Measurements from ENCODE around the gene RIC3.
A peak's percentile ranks its signal among the peaks of the same experiment; 100 is the strongest.

The RIC3 gene

DNA sequence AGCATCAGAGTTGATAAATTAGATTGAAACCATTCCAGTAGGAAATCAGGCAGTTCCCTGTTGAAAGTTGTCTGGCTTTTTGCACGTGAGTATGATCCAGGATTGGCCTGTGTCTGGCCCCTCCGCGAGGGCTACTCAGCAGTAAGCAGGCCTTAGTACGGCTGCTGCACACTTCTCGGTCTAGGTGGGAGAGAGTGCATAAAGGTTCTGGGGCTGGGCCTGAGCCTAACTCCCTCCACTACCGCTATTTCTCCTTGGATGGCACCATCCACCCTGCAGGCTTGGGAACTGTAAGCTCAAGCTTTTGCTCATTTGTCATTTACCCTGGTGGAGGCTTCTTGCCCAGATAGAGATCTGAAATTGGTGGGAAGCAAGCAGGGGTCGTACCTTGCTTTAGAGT, 65.9 kb downstream of the RIC3 start:
- DNase-seq (ENCODE audit: low read depth in 2 of 2): no peak

DNA sequence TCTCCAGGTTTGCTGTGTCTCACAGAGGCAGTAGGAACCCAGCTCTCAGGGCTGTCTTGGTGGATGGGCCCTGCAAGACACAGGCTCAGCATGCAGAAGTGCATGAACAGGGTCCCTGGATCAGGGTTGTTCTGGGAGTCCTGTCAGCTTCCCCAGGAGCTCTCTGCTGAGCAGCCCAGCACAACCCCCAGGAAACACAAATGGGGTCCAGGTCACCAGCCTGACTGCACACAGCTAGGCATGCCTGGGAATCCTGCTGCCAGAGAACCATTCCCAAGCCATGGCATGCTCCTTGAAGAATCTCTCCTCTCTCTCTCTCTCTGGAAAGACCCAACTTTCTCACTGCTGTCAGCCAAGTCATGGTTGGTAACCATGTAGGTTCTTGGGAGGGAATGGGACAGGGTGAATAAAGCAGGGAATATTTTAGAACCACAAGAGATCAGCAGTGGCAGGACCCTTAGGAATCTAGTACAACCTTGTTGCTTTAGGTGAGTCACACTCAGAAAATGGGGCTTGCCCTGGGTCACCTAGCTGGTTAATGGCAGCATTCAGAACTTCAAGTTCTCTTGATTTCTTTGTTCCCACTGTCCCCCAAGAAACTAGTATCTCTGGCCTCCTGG, 66.4 kb downstream of the RIC3 start:
- no peak for DNase-seq (ENCODE audit: low read depth in 2 of 2)

DNA sequence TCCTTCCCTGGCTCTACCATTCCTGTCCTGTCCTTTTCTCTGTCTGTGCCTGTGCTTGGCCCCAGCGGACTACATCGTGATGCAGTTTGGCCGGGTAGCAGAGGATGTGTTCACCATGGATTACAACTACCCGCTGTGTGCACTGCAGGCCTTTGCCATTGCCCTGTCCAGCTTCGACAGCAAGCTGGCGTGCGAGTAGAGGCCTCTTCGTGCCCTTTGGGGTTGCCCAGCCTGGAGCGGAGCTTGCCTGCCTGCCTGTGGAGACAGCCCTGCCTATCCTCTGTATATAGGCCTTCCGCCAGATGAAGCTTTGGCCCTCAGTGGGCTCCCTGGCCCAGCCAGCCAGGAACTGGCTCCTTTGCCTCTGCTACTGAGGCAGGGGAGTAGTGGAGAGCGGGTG, 67.4 kb downstream of the RIC3 start:
- DNase-seq (ENCODE audit: low read depth in 2 of 2): no peak

DNA sequence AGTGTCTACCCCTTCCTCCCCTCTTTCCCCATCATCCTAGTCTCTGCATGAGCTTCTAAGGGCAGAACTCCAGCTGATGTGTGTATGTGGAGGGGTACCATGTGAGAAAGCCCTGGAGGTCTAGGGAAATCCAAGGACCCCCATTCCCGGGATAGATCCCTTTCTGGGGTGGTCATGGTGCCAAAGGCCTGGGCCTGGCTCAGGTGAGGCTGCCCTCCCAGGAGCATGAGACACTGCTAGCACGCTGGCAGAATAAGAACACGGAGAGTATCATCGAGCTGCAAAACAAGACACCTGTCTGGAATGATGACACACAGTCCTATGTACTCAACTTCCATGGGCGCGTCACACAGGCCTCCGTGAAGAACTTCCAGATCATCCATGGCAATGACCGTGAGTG, 68.2 kb downstream of the RIC3 start:
- DNase-seq (ENCODE audit: low read depth in 2 of 2): no peak

DNA sequence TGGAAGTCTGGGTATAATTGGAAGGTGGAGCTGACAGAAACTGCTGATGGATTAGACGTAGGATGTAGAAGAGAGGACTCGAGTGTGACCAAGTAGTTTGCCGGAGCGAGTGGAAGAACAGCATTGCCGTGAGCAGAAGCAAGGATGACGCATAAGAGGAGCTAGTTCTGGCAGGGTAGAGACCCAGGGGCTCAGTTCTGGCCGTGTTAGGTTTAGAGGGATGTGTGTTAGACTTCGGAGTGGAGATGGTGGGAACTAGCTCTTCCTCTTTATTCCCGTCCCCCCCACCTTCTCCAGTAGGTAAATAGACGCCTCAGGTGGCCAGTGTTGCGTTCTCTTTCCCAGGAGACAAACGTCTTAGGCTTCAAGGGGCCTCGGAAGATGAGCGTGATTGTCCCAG, 68.7 kb downstream of the RIC3 start:
- DNase-seq (ENCODE audit: low read depth in 2 of 2): no peak

DNA sequence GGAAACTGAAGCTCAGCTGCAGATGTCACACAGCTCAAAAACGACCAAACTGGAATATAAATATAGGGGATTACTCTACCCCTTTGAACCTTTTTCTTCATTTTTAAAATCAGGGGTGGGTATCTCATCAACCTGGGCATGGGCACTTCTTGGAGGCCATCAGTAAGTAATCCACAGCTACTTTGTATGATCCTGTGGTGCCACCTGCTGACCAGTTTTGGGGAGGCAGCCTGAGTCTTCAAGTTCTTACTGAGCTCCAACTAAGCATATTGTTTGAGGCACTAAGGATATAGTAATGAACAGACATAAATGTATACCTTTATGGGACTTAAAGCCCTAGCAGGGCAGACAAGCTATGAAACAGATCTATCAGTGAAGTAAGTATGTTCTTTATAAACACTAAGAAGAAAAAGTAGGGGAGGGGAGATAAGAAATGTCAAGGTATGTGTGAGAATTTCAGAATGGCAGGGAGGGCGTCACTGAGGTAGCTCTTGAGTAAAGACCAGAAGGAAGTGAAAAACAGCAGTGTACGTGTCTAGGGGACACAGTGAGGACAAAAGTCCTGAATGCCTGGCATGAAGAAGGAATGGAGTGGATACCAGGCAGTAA, 69.4 kb downstream of the RIC3 start:
- peak in 1 of 2 donors; percentile 35 for DNase-seq (ENCODE audit: low read depth in 2 of 2)

DNA sequence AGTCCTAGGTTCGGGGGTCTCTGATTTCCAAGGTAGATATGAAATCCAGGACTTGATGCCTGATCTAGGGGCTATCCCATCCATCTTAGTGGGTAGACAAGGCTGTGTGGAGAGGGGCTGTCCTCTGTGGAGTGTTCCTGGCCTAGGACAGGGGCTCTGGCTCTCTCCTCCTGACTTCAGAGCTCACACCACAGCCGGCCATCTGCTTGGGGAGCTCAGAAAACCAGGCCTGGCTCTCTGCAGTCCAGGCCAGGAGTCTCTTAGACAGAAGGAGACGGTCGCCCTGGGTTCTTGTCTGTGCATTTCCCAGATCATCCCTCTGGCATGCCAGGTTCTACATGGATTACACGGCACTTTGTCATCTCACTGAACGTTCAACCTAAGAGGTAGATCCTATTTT, 69.9 kb downstream of the RIC3 start:
- DNase-seq (ENCODE audit: low read depth in 2 of 2): no peak

DNA sequence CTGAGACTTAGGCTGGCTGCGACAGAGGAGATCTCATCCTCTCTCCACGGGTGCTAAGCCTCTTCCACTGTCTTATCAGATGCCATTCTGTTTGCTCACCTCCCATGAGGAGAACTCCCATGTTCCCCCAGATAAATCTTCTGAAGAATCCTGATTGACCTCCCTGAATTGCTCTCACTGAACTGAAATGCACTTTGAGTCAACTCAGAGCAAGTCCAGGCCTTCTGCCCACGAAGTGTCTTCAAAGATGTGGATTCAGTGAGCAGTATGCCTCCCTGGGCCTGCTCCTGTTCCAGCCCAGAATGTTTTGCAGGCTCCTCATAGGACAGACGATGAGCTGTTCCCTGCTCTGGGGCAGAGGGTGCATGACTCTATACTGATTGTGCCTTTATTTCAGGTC, 70.5 kb downstream of the RIC3 start:
- no peak for DNase-seq (ENCODE audit: low read depth in 2 of 2)

DNA sequence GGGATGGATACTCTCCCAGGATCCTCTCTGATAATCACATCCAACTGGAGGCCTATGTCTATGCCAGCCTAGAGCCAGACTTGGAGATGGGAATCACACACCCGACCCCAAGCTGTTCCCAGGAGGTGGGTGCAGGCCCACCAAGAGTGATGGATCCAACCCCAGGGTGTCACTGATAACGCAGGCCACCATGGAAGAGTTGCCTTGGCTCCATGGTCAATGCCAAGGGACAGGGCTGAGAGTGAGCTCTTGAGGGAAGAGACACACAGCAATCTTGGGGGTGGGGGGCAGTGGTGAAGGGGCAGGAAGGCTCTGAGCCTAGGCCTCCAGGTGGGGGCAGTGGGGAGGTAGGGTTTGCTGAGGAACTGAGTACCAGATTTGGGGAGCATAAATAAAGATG, 70.9 kb downstream of the RIC3 start:
- DNase-seq (ENCODE audit: low read depth in 2 of 2): no peak

DNA sequence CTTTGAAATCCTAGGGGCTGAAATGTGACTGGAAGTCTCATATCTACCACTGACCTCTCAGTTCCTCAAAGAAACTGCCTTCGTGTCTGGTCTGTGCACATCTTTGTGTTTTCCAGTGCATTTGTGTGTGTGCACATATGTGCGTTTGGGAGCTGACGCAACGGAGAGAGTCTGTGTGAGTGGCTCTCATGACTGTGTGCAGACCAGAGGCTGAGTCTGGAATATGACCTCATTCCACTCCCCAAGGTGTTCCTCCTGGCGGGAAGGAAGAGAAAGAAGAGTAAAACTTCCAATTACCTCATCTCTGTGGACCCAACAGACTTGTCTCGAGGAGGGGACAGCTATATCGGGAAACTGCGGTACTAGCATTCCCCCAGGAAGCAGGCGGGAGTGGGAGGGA, 71.4 kb downstream of the RIC3 start:
- no peak for DNase-seq (ENCODE audit: low read depth in 2 of 2)

DNA sequence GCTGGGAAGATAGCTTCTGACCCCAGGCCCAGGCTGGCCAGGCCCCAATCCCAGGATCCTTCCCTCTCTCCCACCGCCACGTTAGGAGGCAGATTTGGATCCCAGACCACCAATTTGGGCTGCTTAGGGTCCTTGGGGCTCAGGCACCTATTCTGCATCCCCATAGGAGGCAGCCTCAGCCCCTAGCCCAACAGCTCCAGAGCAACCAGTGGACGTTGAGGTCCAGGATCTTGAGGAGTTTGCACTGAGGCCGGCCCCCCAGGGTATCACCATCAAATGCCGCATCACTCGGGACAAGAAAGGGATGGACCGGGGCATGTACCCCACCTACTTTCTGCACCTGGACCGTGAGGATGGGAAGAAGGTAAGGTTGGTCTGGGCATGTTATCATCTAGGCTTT, 71.8 kb downstream of the RIC3 start:
- no peak for DNase-seq (ENCODE audit: low read depth in 2 of 2)

DNA sequence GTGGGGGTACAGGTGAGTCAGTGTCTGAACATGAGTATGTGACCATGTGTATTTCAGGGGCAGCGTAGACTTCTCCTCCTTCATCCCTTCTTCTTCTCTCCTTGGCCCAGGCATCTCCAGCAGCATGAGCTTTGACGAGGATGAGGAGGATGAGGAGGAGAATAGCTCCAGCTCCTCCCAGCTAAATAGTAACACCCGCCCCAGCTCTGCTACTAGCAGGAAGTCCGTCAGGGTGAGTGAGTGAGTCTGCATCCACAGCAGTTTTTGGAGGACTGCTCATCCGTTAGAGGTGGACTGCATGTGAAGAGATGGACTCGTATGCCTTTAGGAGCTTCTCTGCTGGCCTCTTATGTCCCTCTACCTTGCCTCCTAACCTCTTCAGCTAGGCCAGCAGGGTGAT, 72.2 kb downstream of the RIC3 start:
- no peak for DNase-seq (ENCODE audit: low read depth in 2 of 2)

DNA sequence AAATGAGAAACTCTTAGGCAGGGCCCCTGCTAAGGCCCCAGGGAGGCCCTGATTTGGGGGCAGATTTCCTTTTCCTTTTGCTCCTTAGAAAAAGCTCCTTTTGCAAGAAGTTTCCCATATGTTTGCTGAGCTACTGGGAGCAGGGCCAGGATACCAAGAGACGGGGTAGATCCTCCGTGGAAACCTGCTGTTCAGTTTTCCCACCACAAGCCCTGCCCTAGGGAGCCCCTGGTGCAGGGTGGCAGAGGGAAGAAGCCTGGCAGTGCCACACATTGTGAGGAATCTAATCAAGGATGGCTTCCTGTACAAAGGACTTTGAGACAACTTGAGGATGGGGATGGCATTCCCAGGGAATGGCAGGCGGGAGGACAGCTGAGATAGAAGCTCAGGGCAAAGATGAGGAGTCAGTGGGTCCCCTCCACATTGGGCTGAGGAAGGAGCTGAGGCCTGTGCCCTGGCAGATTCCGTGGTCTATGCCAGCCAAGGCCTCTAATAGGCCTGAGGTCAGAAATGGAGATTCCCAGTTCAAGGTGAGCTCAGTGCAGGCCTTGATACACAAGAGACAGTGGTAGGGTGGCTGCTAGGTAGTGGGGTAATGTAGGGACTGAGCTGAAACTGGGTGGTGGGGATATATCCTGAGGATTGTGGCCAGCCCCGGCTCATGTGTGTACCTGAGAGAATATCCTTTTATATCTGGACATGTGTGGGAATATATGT, 72.9 kb downstream of the RIC3 start:
- DNase-seq (ENCODE audit: low read depth in 2 of 2): no peak

DNA sequence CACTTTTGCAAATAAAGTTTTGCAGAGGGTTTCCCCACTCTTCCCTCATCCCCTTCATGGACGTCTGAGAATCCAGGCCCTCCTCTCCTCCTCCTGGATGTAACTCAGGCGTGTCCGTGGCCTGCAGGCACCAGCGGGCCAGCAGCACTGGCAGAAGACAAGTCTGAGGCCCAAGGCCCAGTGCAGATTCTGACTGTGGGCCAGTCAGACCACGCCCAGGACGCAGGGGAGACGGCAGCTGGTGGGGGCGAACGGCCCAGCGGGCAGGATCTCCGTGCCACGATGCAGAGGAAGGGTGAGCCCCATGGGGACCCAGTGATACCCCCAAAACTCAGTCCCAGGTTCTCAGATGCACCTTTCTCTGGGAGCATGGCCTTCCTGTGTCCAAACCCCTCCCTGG, 73.5 kb downstream of the RIC3 start:
- no peak for DNase-seq (ENCODE audit: low read depth in 2 of 2)

DNA sequence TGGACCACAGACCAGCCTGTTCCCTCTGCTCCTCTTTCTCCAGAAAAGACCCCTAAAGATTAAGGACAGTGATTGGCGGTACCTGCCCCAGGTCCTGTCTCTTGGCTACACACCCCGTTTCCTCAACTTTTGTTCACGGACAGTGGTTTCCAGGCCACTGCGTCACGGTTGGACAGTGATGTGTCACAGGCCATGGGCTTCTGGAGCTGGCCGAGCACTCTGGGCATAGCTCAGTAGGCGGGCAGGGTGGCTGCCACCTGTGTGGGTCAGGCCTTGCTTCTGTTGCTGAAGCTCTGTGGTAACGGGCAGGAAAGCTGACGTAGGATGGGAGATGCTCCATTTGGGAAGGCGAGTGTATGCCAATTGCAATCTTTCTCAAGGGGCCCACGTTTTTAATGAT, 74.2 kb downstream of the RIC3 start:
- no peak for DNase-seq (ENCODE audit: low read depth in 2 of 2)

DNA sequence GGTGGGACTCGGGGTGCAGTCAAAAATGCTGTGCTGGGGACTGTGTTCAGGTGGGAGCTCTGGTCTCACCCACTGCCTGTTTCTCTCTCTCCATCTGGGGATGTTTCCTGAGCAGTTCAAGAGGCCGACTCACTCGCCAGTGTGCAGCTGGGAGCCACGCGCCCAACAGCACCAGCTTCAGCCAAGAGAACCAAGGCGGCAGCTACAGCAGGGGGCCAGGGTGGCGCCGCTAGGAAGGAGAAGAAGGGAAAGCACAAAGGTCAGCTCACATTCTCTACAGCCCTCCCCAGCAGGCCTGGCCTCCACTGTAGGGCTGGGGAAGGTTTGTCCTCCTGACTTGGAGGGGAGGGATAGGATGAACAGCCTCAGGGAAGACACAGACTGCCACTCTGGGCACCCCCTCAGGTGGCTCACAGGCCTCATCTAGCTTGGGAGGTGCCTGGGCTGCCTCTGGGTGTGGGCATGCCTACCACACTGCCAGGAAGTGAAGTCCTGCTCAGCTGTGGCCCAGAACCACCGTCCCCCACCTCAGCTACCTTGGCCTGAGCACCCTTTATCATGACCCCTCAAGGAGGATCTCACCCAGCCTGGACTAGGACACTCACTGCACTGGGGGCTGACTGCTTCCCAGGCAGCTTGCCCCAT, 74.8 kb downstream of the RIC3 start:
- DNase-seq (ENCODE audit: low read depth in 2 of 2): no peak

DNA sequence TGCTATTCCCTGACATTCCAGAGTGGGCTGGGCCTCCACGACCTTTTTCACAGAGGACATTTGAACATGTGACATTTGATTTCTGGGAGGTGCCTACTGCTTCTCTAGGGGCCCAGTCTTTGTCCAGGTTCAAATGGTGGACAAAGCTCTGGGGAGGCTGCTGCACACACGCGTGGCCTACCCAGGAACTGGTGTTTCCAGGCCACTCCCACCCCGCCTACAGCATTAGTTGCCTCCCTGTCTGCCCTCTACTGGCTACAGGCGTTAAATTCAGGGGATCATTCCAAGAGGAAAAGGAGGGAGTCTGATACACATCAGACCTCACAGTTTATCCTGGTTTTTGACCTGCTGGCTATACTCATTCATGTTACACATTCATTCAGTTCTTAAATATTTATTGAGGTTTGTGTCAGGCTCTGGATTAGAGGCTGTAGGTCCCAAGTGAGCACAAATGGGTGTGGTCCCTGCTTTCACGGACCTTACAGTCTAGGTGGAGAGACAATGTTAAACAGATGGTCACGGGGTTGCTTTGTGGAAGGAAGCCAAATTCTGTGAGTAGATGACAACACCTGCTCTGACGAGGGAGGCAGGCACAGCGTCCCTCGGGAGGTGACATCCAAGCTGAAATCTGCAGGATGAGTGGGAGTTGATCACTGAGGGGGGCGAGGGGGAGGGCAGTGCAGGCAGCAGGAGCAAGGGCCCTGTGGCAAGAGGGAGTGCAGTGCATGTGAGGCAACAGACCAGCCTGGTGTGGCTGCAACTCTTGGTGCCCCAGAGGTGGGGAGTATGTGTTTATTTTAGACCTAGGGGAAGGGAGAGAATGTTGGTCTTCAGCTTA, 76.0 kb downstream of the RIC3 start:
- peak in 1 of 2 donors; percentile 32 for DNase-seq (ENCODE audit: low read depth in 2 of 2)

DNA sequence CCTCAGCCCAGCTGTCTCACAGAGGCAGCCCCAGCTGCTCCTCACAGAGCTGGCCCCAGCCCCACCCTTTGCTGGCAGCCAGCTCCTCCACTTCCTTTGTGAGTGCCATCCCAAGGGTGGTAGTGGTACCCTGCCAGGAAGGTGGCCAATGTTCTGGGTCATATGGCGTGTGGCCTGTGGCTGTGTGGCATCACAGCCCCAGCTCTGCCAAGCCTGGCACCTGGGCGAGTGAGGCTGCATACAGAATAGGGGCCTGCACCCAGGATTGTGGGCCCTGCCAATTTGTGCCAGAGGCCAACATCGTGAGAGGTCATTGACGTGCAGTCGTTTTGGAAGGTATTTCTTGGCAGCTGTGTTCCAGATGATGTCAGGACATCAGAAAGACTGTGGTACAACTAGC, 77.1 kb downstream of the RIC3 start:
- no peak for DNase-seq (ENCODE audit: low read depth in 2 of 2)

DNA sequence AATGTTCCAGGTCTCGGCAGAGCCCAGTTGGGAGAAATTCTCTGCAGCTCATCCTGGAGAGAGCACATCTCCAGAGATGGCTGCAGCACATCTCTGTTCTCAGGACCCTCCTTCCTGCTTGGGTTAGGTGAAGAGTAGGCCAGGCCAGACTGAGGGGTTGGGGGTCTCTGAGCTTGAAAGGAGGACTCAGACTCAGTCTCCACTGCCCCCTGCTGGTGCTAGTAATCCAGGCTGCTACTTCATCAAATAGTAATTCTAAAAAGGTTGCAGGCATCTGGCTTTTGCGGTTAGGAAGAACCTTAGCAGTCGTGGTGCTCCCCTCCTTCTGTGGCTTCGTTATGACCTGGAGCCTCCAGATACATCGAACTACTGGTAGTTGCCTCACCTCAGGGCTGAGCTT, 78.1 kb downstream of the RIC3 start:
- DNase-seq (ENCODE audit: low read depth in 2 of 2): no peak

DNA sequence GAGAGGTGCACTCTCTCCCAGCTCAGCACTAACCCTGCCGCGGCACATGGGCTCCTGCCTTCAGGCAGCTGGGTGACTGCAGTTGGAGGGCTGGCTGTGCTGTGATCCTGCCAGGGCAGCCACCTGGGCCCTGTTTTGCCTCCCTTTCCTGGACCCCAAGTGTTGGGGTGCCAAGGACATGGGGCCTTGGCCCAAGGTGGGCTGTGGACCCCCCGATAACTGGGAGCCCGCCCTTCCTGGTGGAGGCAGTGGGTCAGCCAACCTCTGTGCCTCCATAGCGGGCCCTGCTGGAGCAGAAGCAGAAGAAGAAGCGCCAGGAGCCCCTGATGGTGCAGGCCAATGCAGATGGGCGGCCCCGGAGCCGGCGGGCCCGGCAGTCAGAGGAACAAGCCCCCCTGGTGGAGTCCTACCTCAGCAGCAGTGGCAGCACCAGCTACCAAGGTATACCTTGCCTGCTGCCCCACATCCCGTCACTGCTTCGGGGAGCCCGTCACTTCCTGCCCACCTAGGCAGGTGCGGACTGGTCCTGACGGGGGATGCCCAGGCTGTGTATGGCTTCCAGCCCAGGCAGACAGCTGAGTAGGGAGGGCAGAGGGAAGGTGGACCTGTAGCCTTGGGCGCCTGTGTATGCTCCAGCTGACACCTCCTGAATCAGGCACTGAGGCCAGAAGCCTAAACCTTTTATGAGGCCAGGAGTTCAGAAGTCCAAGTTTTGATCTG, 78.9 kb downstream of the RIC3 start:
- no peak for DNase-seq (ENCODE audit: low read depth in 2 of 2)

DNA sequence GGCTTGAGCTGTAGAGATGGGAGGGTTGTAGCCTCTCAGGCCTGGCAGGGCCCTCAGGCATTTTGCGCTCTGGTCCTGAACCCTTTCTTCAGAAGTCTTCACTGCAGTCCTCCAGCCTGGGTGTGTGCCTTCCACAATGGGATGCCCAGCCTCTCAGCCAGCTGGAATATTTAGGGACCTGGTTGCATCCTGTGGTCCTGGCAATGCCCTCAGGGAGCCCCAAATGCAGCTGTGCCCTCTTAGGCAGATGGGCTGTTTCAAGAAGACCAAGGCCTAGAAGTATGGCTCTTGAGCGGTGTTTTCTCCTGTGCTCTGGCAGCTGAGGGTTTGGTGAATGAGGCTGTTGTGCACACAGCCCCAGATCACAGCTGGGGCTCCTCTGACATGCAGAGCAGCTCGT, 81.1 kb downstream of the RIC3 start:
- DNase-seq (ENCODE audit: low read depth in 2 of 2): no peak
